H9 (cell line): ENCODE data around the gene IFIT1. TPM values are rescaled to one million over a fixed set of nuclear protein-coding genes. Genes with fewer than 3 reads are reported as not detected.

Source experiments
- DNase-seq: peaks from one replicate; pipeline ENCODE4 v3.0.0-alpha.2; 2017
- H2AFZ ChIP-seq: one replicate; pipeline ENCODE4 v1.6.1; 2013; ENCODE audit warnings: mild to moderate bottlenecking, low read length, control low read depth, moderate library complexity
- H2AK5ac ChIP-seq: 2 replicates; pipeline ENCODE4 v1.6.1; 2013; ENCODE audit warnings: low read length, control low read depth, mixed read lengths; ENCODE audit not compliant: insufficient read length
- H2BK120ac ChIP-seq: one replicate; pipeline ENCODE4 v1.6.1; 2013; ENCODE audit warnings: low read depth, mild to moderate bottlenecking, low read length, control low read depth, inconsistent platforms; ENCODE audit not compliant: poor library complexity, severe bottlenecking
- H2BK12ac ChIP-seq: 2 replicates; pipeline ENCODE4 v1.6.1; 2013; ENCODE audit warnings: low read length, control low read depth, mixed read lengths, low read depth; ENCODE audit not compliant: insufficient read length
- H2BK15ac ChIP-seq: 2 replicates; pipeline ENCODE4 v1.6.1; 2013; ENCODE audit warnings: low read depth, low read length, control low read depth
- H2BK20ac ChIP-seq: one replicate; pipeline ENCODE4 v1.6.1; 2013; ENCODE audit warnings: low read depth, mild to moderate bottlenecking, low read length, control low read depth, inconsistent platforms; ENCODE audit not compliant: poor library complexity, severe bottlenecking
- H2BK5ac ChIP-seq: 2 replicates; pipeline ENCODE4 v1.6.1; 2013; ENCODE audit warnings: low read length, control low read depth, mixed read lengths; ENCODE audit not compliant: insufficient read length
- H3K14ac ChIP-seq: 2 replicates; pipeline ENCODE4 v1.6.1; 2013; ENCODE audit warnings: low read length, control low read depth; ENCODE audit not compliant: insufficient read depth
- H3K18ac ChIP-seq: 2 replicates; pipeline ENCODE4 v1.6.1; 2013; ENCODE audit warnings: low read depth, mild to moderate bottlenecking, mixed read lengths, low read length, control low read depth; ENCODE audit not compliant: insufficient read length
- H3K23ac ChIP-seq: 2 replicates; pipeline ENCODE4 v1.6.1; 2013; ENCODE audit warnings: low read length, control low read depth, mixed read lengths, low read depth; ENCODE audit not compliant: insufficient read length
- H3K23me2 ChIP-seq: 2 replicates; pipeline ENCODE4 v1.6.1; 2013; ENCODE audit warnings: low read depth, mild to moderate bottlenecking, mixed read lengths, low read length, control low read depth; ENCODE audit not compliant: insufficient read length, poor library complexity, severe bottlenecking
- H3K27ac ChIP-seq: 2 replicates; pipeline ENCODE4 v1.5.1; 2013; ENCODE audit warnings: low read length, control low read depth, mixed read lengths, low read depth; ENCODE audit not compliant: insufficient read length
- H3K27me3 ChIP-seq: 2 replicates; pipeline ENCODE4 v1.6.1; 2013; ENCODE audit warnings: low read length, control low read depth, inconsistent platforms; ENCODE audit not compliant: insufficient read depth
- H3K4ac ChIP-seq: 2 replicates; pipeline ENCODE4 v1.6.1; 2013; ENCODE audit warnings: low read depth, mild to moderate bottlenecking, control low read depth, inconsistent platforms, low read length, moderate library complexity
- H3K4me1 ChIP-seq: 2 replicates; pipeline ENCODE4 v1.6.1; 2013; ENCODE audit warnings: low read length, control low read depth, inconsistent platforms; ENCODE audit not compliant: insufficient read depth
- H3K4me2 ChIP-seq: 2 replicates; pipeline ENCODE4 v1.6.1; 2013; ENCODE audit warnings: low read length, control low read depth, mixed read lengths; ENCODE audit not compliant: insufficient read length, insufficient read depth
- H3K56ac ChIP-seq: 2 replicates; pipeline ENCODE4 v1.6.1; 2013; ENCODE audit warnings: low read depth, mild to moderate bottlenecking, mixed read lengths, low read length, control low read depth; ENCODE audit not compliant: insufficient read length
- H3K79me1 ChIP-seq: 2 replicates; pipeline ENCODE4 v1.6.1; 2013; ENCODE audit warnings: low read depth, mild to moderate bottlenecking, moderate library complexity, low read length, control low read depth, inconsistent platforms; ENCODE audit not compliant: insufficient read depth, poor library complexity, severe bottlenecking
- H3K79me2 ChIP-seq: 2 replicates; pipeline ENCODE4 v1.6.1; 2013; ENCODE audit warnings: low read length, control low read depth, inconsistent platforms; ENCODE audit not compliant: insufficient read depth
- H3K9ac ChIP-seq: 2 replicates; pipeline ENCODE4 v1.6.1; 2013; ENCODE audit warnings: low read length, control low read depth, mixed read lengths; ENCODE audit not compliant: insufficient read length; ENCODE audit errors: extremely low read depth
- H3K9me3 ChIP-seq: one replicate; pipeline ENCODE4 v1.6.1; 2013; ENCODE audit warnings: low read depth, low read length, inconsistent platforms; ENCODE audit not compliant: control insufficient read depth
- H3T11ph ChIP-seq: one replicate; pipeline ENCODE4 v1.6.1; 2013; ENCODE audit warnings: mild to moderate bottlenecking, low read length, control low read depth, inconsistent platforms
- H4K20me1 ChIP-seq: one replicate; pipeline ENCODE4 v1.6.1; 2013; ENCODE audit not compliant: control insufficient read depth, insufficient read length, insufficient read depth
- H4K5ac ChIP-seq: 2 replicates; pipeline ENCODE4 v1.6.1; 2013; ENCODE audit warnings: low read depth, mild to moderate bottlenecking, mixed read lengths, low read length, control low read depth; ENCODE audit not compliant: insufficient read length
- H4K8ac ChIP-seq: replicated peaks from 2 replicates; pipeline ENCODE4 v1.6.1; 2013; ENCODE audit warnings: low read length, control low read depth, mixed read lengths, low read depth; ENCODE audit not compliant: insufficient read length
- H4K91ac ChIP-seq: 2 replicates; pipeline ENCODE4 v1.6.1; 2013; ENCODE audit warnings: low read depth, mild to moderate bottlenecking, moderate library complexity, mixed read lengths, low read length, control low read depth; ENCODE audit not compliant: insufficient read length
- H3K27ac Mint-ChIP-seq, 3 experiments: 2 replicates in 2 of 3; 3 replicates in 1 of 3; pipeline ENCODE4 v1.8.0; 2020 to 2021; ENCODE audit warnings: mixed read lengths in 3 of 3, mild to moderate bottlenecking in 1 of 3, moderate library complexity in 1 of 3
- H3K27me3 Mint-ChIP-seq: 2 replicates; pipeline ENCODE4 v1.8.0; 2021; ENCODE audit warnings: low read depth, mild to moderate bottlenecking, moderate library complexity, mixed read lengths
- H3K36me3 Mint-ChIP-seq, 3 experiments: 2 replicates in 2 of 3; 3 replicates in 1 of 3; pipeline ENCODE4 v1.8.0; 2020 to 2021; ENCODE audit warnings: low read depth in 3 of 3, mixed read lengths in 3 of 3; ENCODE audit not compliant: insufficient read depth in 1 of 3
- H3K4me1 Mint-ChIP-seq, 2 experiments: 2 replicates each; pipeline ENCODE4 v1.8.0; 2020; ENCODE audit warnings: mixed read lengths in 2 of 2
- H3K4me3 Mint-ChIP-seq, 2 experiments: 2 replicates in 1 of 2; 3 replicates in 1 of 2; pipeline ENCODE4 v1.8.0; 2020 to 2021; ENCODE audit warnings: mild to moderate bottlenecking in 2 of 2, mixed read lengths in 2 of 2, moderate library complexity in 1 of 2
- H3K9me3 Mint-ChIP-seq, 2 experiments: 2 replicates in 1 of 2; 3 replicates in 1 of 2; pipeline ENCODE4 v1.8.0; 2020; ENCODE audit warnings: mild to moderate bottlenecking in 2 of 2, mixed read lengths in 2 of 2, moderate library complexity in 1 of 2
- CTCF ChIP-seq: fragments of 200-600 bp; sonication (generic); conservative IDR thresholded peaks from 3 replicates; pipeline ENCODE4 v1.8.0; 2021; ENCODE audit warnings: antibody characterized with exemption, mild to moderate bottlenecking
- WGBS: extraction: QIAGEN DNeasy Blood & Tissue Kit; methylation state at CpG from one replicate; pipeline ENCODE4 v1.1.7; 2013; ENCODE audit warnings: missing lambda C conversion rate, low lambda C conversion rate, mixed read lengths; ENCODE audit not compliant: insufficient read length; ENCODE audit errors: extremely low coverage; 5-methylcytosine and 5-hydroxymethylcytosine counted together
- total RNA-seq: library from RNA; stranded (reverse); gene quantifications from 2 replicates; pipeline ENCODE4 v1.2.1, GENCODE V29; 2021

Gene IFIT1
- total RNA-seq, 1 experiment from 2014 or later = 1.2 TPM

- Histone ChIP-seq H4K5ac (no peak overlapping the region), H3K9ac (no peak overlapping the region), H2AFZ (no peak overlapping the region), H2BK20ac (no peak overlapping the region), H4K8ac (no peak overlapping the region), H2BK15ac (no peak overlapping the region), H2BK12ac (no peak overlapping the region), H4K91ac (no peak overlapping the region), H3K23me2 (no peaks in the 10 kb centered on the region), H3K18ac (no peak overlapping the region), H3T11ph (no peak overlapping the region), H3K27me3 (no peaks in the 10 kb centered on the region), H2BK120ac (no peak overlapping the region), H3K9me3 (no peaks in the 10 kb centered on the region), H4K20me1 (no peaks in the 10 kb centered on the region), H3K4me1 (no peaks in the 10 kb centered on the region), H3K27ac (no peak overlapping the region), H2AK5ac (no peak overlapping the region), H3K14ac (no peak overlapping the region), H3K23ac (no peak overlapping the region), H3K79me1 (no peaks in the 10 kb centered on the region), H3K4me2 (no peak overlapping the region), H3K4ac (no peak overlapping the region), H3K56ac (no peak overlapping the region), H2BK5ac (no peak overlapping the region), H3K79me2 (no peaks in the 10 kb centered on the region)
- no CpG with 5 or more reads among the region's 5 CpGs for WGBS
- peaks cover 2 to 9% (median 8%) of the 10 kb centered on the region in 3 experiments; a peak in 5 of 7 replicates for H3K36me3 Mint-ChIP-seq
- no peak overlapping the region for H3K4me3 Mint-ChIP-seq
- TF ChIP-seq CTCF = no peak
- H3K27me3 Mint-ChIP-seq = no peaks in the 10 kb centered on the region; the same call in 1 of the 2 replicates
- H3K9me3 Mint-ChIP-seq = peaks cover 9 to 15% of the 10 kb centered on the region in 2 experiments; a peak in 4 of 5 replicates
- peaks cover 0 to 6% of the 10 kb centered on the region in 2 experiments; a peak in 2 of 4 replicates for H3K4me1 Mint-ChIP-seq
- DNase-seq = no peak
- no peak overlapping the region for H3K27ac Mint-ChIP-seq
These were observed 5.8 kb downstream of the IFIT1 start for GRCh38 chr10:89398003-89398749.
